ENCODE data around the gene ZNF286A.
"Not testable (repeated sequence)": the region's sequence is repeated elsewhere in the genome, so short reads cannot be mapped to it uniquely, and the experiment has no call there.

DNA sequence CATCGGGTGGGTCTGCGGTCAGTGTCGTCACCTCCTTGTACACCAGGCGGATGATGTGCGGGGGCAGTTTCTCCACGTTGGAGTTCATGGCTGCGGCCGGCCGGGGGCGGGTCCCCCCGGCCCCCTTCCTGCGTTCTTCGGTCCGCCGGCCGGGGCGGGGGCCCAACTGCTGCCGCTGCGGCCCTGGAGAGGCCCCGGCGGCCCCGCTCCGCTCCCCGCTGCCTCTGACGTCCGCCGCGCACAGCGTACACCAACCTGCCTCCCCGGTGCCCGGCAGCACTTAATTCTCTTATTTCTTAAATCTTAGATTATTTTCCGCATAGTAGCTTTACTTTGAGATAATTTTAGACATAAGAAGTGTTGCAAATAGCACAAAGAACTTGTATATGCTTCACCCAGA lies 5.3 kb downstream of the ZNF286A start:
- TF ChIP-seq, protein P1, sequence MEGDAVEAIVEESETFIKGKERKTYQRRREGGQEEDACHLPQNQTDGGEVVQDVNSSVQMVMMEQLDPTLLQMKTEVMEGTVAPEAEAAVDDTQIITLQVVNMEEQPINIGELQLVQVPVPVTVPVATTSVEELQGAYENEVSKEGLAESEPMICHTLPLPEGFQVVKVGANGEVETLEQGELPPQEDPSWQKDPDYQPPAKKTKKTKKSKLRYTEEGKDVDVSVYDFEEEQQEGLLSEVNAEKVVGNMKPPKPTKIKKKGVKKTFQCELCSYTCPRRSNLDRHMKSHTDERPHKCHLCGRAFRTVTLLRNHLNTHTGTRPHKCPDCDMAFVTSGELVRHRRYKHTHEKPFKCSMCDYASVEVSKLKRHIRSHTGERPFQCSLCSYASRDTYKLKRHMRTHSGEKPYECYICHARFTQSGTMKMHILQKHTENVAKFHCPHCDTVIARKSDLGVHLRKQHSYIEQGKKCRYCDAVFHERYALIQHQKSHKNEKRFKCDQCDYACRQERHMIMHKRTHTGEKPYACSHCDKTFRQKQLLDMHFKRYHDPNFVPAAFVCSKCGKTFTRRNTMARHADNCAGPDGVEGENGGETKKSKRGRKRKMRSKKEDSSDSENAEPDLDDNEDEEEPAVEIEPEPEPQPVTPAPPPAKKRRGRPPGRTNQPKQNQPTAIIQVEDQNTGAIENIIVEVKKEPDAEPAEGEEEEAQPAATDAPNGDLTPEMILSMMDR (IDR thresholded peaks at IDR 0.05), result not testable (repeated sequence)
- not testable (repeated sequence) for TF ChIP-seq EP300 (IDR thresholded peaks at IDR 0.05)

Measured in upper lobe of left lung (tissue), 4 donors.